Measurements from ENCODE around the gene MPHOSPH6.

The MPHOSPH6 gene

GRCh38 chr16:82184213-82184612, 14.2 kb upstream of the MPHOSPH6 start:
- Mint-ChIP-seq H3K27me3 (peaks cover 33% of the 10 kb centered on the region), H3K27ac (no peak overlapping the region), H3K9me3 (no peaks in the 10 kb centered on the region), H3K4me1 (ENCODE audit: low read depth) (peaks cover 17% of the 10 kb centered on the region), H3K36me3 (ENCODE audit: low read depth) (no peaks in the 10 kb centered on the region), H3K4me3 (no peak overlapping the region)
- no peak for DNase-seq

GRCh38 chr16:82183004-82183397, 13.0 kb upstream of the MPHOSPH6 start:
- peaks cover 13% of the 10 kb centered on the region for H3K4me1 Mint-ChIP-seq (ENCODE audit: low read depth)
- H3K27ac Mint-ChIP-seq = no peak overlapping the region
- no peak overlapping the region for H3K4me3 Mint-ChIP-seq
- H3K36me3 Mint-ChIP-seq (ENCODE audit: low read depth) = no peaks in the 10 kb centered on the region
- no peaks in the 10 kb centered on the region for H3K9me3 Mint-ChIP-seq
- no peak for DNase-seq
- H3K27me3 Mint-ChIP-seq = peaks cover 40% of the 10 kb centered on the region

GRCh38 chr16:82182266-82183003, 12.4 kb upstream of the MPHOSPH6 start:
- H3K4me3 Mint-ChIP-seq = no peak overlapping the region
- no peaks in the 10 kb centered on the region for H3K9me3 Mint-ChIP-seq
- no peak for DNase-seq
- H3K27me3 Mint-ChIP-seq = peaks cover 40% of the 10 kb centered on the region
- no peak overlapping the region for H3K27ac Mint-ChIP-seq
- H3K4me1 Mint-ChIP-seq (ENCODE audit: low read depth) = peaks cover 8% of the 10 kb centered on the region
- H3K36me3 Mint-ChIP-seq (ENCODE audit: low read depth) = no peaks in the 10 kb centered on the region

- no peak overlapping the region for H3K4me3 Mint-ChIP-seq
These were observed 11.6 kb upstream of the MPHOSPH6 start for GRCh38 chr16:82181461-82182185.

GRCh38 chr16:82178352-82178751, 8.3 kb upstream of the MPHOSPH6 start:
- Mint-ChIP-seq H3K4me1 (ENCODE audit: low read depth) (no peaks in the 10 kb centered on the region), H3K4me3 (no peak overlapping the region), H3K9me3 (no peaks in the 10 kb centered on the region), H3K27me3 (peaks cover 49% of the 10 kb centered on the region), H3K27ac (no peak overlapping the region), H3K36me3 (ENCODE audit: low read depth) (no peaks in the 10 kb centered on the region)
- DNase-seq = no peak

More at GRCh38 chr16:82181461-82182185, 11.6 kb upstream of the MPHOSPH6 start:
- Mint-ChIP-seq H3K27ac (no peak overlapping the region), H3K36me3 (ENCODE audit: low read depth) (no peaks in the 10 kb centered on the region), H3K9me3 (no peaks in the 10 kb centered on the region), H3K4me1 (ENCODE audit: low read depth) (no peaks in the 10 kb centered on the region), H3K27me3 (peaks cover 38% of the 10 kb centered on the region)
- DNase-seq = no peak

GRCh38 chr16:82177555-82177954, 7.5 kb upstream of the MPHOSPH6 start:
- DNase-seq = no peak
- H3K27me3 Mint-ChIP-seq = peaks cover 51% of the 10 kb centered on the region
- H3K4me3 Mint-ChIP-seq = no peak overlapping the region
- no peaks in the 10 kb centered on the region for H3K36me3 Mint-ChIP-seq (ENCODE audit: low read depth)
- no peaks in the 10 kb centered on the region for H3K4me1 Mint-ChIP-seq (ENCODE audit: low read depth)
- H3K27ac Mint-ChIP-seq = no peak overlapping the region
- no peaks in the 10 kb centered on the region for H3K9me3 Mint-ChIP-seq

GRCh38 chr16:82176204-82176603, 6.2 kb upstream of the MPHOSPH6 start:
- Mint-ChIP-seq H3K9me3 (no peaks in the 10 kb centered on the region), H3K4me3 (no peak overlapping the region), H3K27ac (no peak overlapping the region), H3K36me3 (ENCODE audit: low read depth) (no peaks in the 10 kb centered on the region), H3K4me1 (ENCODE audit: low read depth) (no peaks in the 10 kb centered on the region), H3K27me3 (peaks cover 60% of the 10 kb centered on the region)
- no peak for DNase-seq

GRCh38 chr16:82175627-82176026, 5.6 kb upstream of the MPHOSPH6 start:
- Mint-ChIP-seq H3K27me3 (peaks cover 62% of the 10 kb centered on the region), H3K4me3 (no peak overlapping the region), H3K4me1 (ENCODE audit: low read depth) (peaks cover under 1% of the 10 kb centered on the region), H3K36me3 (ENCODE audit: low read depth) (no peaks in the 10 kb centered on the region), H3K27ac (no peak overlapping the region), H3K9me3 (no peaks in the 10 kb centered on the region)
- DNase-seq = no peak

- Mint-ChIP-seq H3K36me3 (ENCODE audit: low read depth) (peaks cover 68% of the 10 kb centered on the region), H3K27me3 (peaks cover 17% of the 10 kb centered on the region), H3K4me3 (no peak overlapping the region), H3K27ac (no peak overlapping the region), H3K9me3 (peaks cover 3% of the 10 kb centered on the region), H3K4me1 (ENCODE audit: low read depth) (peaks cover 46% of the 10 kb centered on the region)
- no peak for DNase-seq
These were observed 2.4 kb downstream of the MPHOSPH6 start for GRCh38 chr16:82167670-82168069.

- Mint-ChIP-seq H3K27me3 (no peaks in the 10 kb centered on the region), H3K36me3 (ENCODE audit: low read depth) (peaks cover 92% of the 10 kb centered on the region), H3K4me1 (ENCODE audit: low read depth) (peaks cover 48% of the 10 kb centered on the region), H3K27ac (no peak overlapping the region), H3K4me3 (no peak overlapping the region), H3K9me3 (no peaks in the 10 kb centered on the region)
- DNase-seq = no peak
These were observed 9.8 kb downstream of the MPHOSPH6 start for GRCh38 chr16:82160226-82160625.

GRCh38 chr16:82157836-82158235, 12.2 kb downstream of the MPHOSPH6 start:
- H3K27ac Mint-ChIP-seq = no peak overlapping the region
- DNase-seq = no peak
- H3K4me3 Mint-ChIP-seq = no peak overlapping the region
- peaks cover 40% of the 10 kb centered on the region for H3K4me1 Mint-ChIP-seq (ENCODE audit: low read depth)
- peaks cover 91% of the 10 kb centered on the region for H3K36me3 Mint-ChIP-seq (ENCODE audit: low read depth)
- H3K9me3 Mint-ChIP-seq = peaks cover 2% of the 10 kb centered on the region
- H3K27me3 Mint-ChIP-seq = no peaks in the 10 kb centered on the region

GRCh38 chr16:82157534-82157812, 12.6 kb downstream of the MPHOSPH6 start:
- H3K4me1 Mint-ChIP-seq (ENCODE audit: low read depth) = peaks cover 41% of the 10 kb centered on the region
- DNase-seq = no peak
- no peak overlapping the region for H3K4me3 Mint-ChIP-seq
- H3K27ac Mint-ChIP-seq = no peak overlapping the region
- H3K27me3 Mint-ChIP-seq = no peaks in the 10 kb centered on the region
- peaks cover 91% of the 10 kb centered on the region for H3K36me3 Mint-ChIP-seq (ENCODE audit: low read depth)
- H3K9me3 Mint-ChIP-seq = peaks cover 2% of the 10 kb centered on the region

- no peak for DNase-seq
- H3K4me1 Mint-ChIP-seq (ENCODE audit: low read depth) = peaks cover 40% of the 10 kb centered on the region
- peaks cover 91% of the 10 kb centered on the region for H3K36me3 Mint-ChIP-seq (ENCODE audit: low read depth)
- H3K4me3 Mint-ChIP-seq = no peak overlapping the region
- H3K9me3 Mint-ChIP-seq = peaks cover 2% of the 10 kb centered on the region
- H3K27ac Mint-ChIP-seq = no peak overlapping the region
- no peaks in the 10 kb centered on the region for H3K27me3 Mint-ChIP-seq
These were observed 13.1 kb downstream of the MPHOSPH6 start for GRCh38 chr16:82156761-82157533.

GRCh38 chr16:82152641-82153112, 17.3 kb downstream of the MPHOSPH6 start:
- Mint-ChIP-seq H3K36me3 (ENCODE audit: low read depth) (peaks cover 93% of the 10 kb centered on the region), H3K27me3 (no peaks in the 10 kb centered on the region), H3K9me3 (peaks cover 2% of the 10 kb centered on the region), H3K4me3 (no peak overlapping the region), H3K27ac (no peak overlapping the region), H3K4me1 (ENCODE audit: low read depth) (peaks cover 17% of the 10 kb centered on the region)
- DNase-seq = no peak

GRCh38 chr16:82152196-82152595, 17.8 kb downstream of the MPHOSPH6 start:
- no peak overlapping the region for H3K27ac Mint-ChIP-seq
- H3K27me3 Mint-ChIP-seq = no peaks in the 10 kb centered on the region
- H3K4me3 Mint-ChIP-seq = no peak overlapping the region
- H3K4me1 Mint-ChIP-seq (ENCODE audit: low read depth) = peaks cover 13% of the 10 kb centered on the region
- no peak for DNase-seq
- H3K9me3 Mint-ChIP-seq = peaks cover 2% of the 10 kb centered on the region
- peaks cover 93% of the 10 kb centered on the region for H3K36me3 Mint-ChIP-seq (ENCODE audit: low read depth)

All from activated T-cell treated with anti-CD3 and anti-CD28 coated beads, Interleukin-2, amount 50 U/mL, for 24 hours (primary cell).